OCI-LY3 (cell line): ENCODE measurements around the gene FBXW9.

Source experiments
- CTCF ChIP-seq: fragments of 200-600, 300-600 bp; sonication (generic); IDR thresholded peaks from 2 replicates; pipeline ENCODE4 v1.5.1; 2014; ENCODE audit warnings: antibody characterized with exemption, low read length, low read depth
- EZH2phosphoT487 ChIP-seq: fragments of 200-600 bp; shearing (Covaris generic); IDR thresholded peaks from 2 replicates; pipeline ENCODE4 v1.6.1; 2018; ENCODE audit warnings: antibody characterized with exemption, mixed run types, low read depth

DNA sequence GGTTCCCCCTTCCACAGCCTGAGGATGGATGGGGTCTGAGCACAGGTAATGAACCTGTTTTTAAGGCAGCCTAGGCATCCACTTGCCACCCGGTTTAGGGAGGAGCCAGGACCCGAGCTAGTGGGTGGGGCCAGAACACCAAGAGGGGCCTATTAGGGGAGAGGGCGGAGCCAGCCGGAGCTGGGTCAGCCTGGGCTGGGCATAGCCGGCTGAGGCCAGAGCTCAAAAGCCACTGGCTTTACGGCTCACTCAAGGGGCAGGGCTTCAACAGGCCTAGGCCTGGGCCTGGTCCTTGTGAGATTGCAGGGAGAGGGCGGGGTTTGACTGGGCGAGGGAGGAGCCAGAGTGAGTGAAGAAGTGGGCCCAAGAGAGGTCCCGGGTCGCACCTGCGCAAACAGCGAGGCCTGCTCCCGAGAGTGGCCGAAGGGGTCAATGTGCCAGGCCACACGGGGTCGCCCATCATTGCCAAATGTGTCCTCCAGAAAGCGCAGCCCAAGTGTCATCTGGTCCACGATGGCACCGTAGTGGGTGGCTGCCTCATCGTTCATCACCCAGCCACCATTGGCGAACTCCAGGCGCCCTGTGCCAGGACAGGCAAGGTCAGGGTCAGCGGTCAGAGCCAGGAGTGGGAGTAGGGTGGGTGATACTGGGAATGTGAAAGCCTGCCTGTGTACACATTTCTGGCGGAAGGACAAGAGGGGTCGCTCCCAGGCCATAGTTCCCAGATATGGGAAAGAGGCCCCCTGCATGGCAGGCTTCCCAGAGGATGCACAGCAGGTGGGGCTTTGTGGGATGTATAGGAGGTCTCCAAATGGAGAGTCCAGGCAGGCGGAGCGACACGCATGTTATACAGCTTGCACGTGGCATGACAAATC is 31.8 kb downstream of the FBXW9 start:
- TF ChIP-seq CTCF (no peak), EZH2phosphoT487 (no peak)
